NCI-H748 (cell line): ENCODE measurements around the gene FBXO10.

Source experiments
- DNase-seq: peaks from one replicate; lab custom pipeline; 2025; ENCODE audit not compliant: unreplicated experiment; lab: John Stamatoyannopoulos, UW

The FBXO10 gene

GRCh38 chr9:37596504-37596903 lies 20.3 kb upstream of the FBXO10 start:
- no peak for DNase-seq

- DNase-seq: no peak
Observed at GRCh38 chr9:37593883-37594448, 17.8 kb upstream of the FBXO10 start.

- DNase-seq: peak; percentile 95
Observed at GRCh38 chr9:37592108-37592951, 16.1 kb upstream of the FBXO10 start, which contains the start of gene TOMM5. TOMM5 (minus strand) TSS chr9:37592597; CDS start chr9:37592532, 65 bp downstream.

GRCh38 chr9:37587521-37587920 lies 11.3 kb upstream of the FBXO10 start:
- no peak for DNase-seq

- DNase-seq: no peak
Observed at GRCh38 chr9:37583522-37584121, 7.4 kb upstream of the FBXO10 start.

- peak; percentile 38 for DNase-seq
Observed at GRCh38 chr9:37582548-37583157, 6.5 kb upstream of the FBXO10 start.

- DNase-seq: peak; percentile 35
Observed at GRCh38 chr9:37575511-37575914, 667 bp downstream of the FBXO10 start.

GRCh38 chr9:37575001-37575400 lies 1.2 kb downstream of the FBXO10 start:
- DNase-seq: no peak

GRCh38 chr9:37574241-37574721 lies 1.9 kb downstream of the FBXO10 start:
- no peak for DNase-seq

- no peak for DNase-seq
Observed at GRCh38 chr9:37571282-37571681, 4.9 kb downstream of the FBXO10 start.

GRCh38 chr9:37566716-37567115 lies 9.5 kb downstream of the FBXO10 start:
- no peak for DNase-seq

- no peak for DNase-seq
Observed at GRCh38 chr9:37565661-37566618, 10.2 kb downstream of the FBXO10 start.

- no peak for DNase-seq
Observed at GRCh38 chr9:37564916-37565315, 11.3 kb downstream of the FBXO10 start.

GRCh38 chr9:37563806-37564513 lies 12.2 kb downstream of the FBXO10 start:
- DNase-seq: no peak

- DNase-seq: no peak
Observed at GRCh38 chr9:37562826-37563225, 13.4 kb downstream of the FBXO10 start.

- no peak for DNase-seq
Observed at GRCh38 chr9:37561682-37562081, 14.5 kb downstream of the FBXO10 start.

- DNase-seq: no peak
Observed at GRCh38 chr9:37559855-37560592, 16.2 kb downstream of the FBXO10 start.

- no peak for DNase-seq
Observed at GRCh38 chr9:37559125-37559524, 17.1 kb downstream of the FBXO10 start.

GRCh38 chr9:37555786-37556185 lies 20.4 kb downstream of the FBXO10 start:
- no peak for DNase-seq
